GM21528 (cell line): ENCODE data around the gene SEMA3C.

ENCODE experiments used
- ATAC-seq: cut with Tn5 transposase; IDR thresholded peaks from one replicate; pipeline ENCODE4 v1.9.1; 2021; ENCODE audit warnings: mild to moderate bottlenecking, moderate library complexity; ENCODE audit not compliant: unreplicated experiment, low FRiP score

SEMA3C gene

DNA sequence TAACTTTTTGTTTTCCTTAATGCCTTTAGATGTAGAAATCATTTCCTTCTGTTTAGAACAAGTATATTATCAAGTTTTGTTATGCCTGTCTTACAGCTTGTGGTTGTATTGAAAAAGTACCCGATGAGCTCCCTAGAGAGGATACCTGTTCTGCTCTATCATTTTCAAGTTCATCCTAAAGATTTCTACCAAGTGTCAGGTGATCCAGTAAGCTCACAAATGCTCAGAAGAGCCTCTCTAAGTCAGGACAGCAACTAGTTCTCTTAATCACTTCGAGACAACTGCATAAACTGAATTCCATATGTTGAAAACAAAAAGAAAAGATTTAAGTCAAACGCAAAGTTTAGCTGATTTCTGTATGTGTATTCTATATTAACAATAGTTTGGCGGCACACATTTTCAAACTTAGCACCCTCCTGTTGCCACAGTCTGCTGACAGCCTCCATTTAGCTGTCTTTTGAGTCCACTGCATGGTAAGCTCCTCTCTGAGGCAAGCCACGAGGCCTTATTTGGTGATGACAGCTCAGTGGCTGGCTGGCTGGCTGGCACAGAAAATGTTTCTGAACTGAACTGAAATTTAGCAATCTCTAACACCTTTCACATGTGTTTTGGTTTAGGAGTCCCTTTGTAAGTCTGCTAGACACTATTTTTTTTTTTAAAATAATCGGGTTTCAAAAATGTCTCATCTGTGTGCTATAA, 59.4 kb downstream of the SEMA3C start:
- no peak for ATAC-seq

DNA sequence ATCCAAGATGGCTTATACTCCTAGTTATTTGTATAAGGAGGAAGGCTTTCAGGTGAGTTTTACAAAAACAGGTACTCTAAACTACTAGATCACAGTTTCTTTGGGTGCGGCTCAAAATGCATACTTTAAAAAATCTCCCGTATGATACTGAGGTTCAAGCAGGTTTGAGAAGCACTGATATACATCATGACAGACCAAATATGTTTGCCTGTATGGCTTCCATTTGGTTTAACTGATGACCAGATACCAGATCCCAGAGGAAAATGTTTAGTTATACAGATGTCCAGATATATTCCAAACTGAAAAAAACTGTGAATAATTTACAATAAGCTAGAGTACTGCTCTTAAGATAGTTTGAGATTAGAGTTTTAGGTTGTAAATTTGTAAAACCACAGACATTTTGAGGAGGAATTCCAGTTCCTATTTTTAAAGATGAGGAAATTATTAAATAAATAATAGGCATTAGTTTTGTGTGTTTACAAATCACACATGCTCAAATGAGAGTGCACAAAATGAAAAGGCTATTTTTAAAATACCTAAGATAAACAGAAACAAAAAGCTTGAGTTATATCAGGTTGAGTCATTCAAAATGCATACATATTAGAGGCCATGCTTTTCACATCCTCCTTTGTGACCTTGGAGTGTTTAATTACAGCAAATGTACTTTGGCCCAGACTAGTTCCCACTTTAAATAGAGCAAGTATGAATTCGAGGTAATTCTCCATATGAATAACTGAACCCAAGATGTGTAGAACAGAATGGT, 60.5 kb downstream of the SEMA3C start:
- no peak for ATAC-seq

DNA sequence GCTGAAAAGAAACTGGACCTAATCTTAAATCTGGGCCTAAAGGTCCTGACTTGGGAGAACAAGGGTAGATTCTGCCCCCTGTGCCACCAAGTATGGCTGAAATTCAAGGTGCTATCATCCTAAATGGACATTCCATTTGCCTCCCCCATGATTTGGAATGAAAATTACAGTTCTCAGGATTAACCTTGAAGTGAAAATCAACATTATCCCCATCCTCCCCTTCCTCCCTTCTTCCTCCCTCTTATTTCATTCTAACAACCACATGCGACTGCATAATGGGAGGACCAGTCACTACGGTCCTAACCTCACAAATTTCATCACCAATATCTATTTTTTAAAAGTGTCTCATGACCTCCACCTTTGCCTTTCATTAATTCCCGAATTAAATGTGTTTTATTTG, 62.1 kb downstream of the SEMA3C start:
- ATAC-seq = no peak

DNA sequence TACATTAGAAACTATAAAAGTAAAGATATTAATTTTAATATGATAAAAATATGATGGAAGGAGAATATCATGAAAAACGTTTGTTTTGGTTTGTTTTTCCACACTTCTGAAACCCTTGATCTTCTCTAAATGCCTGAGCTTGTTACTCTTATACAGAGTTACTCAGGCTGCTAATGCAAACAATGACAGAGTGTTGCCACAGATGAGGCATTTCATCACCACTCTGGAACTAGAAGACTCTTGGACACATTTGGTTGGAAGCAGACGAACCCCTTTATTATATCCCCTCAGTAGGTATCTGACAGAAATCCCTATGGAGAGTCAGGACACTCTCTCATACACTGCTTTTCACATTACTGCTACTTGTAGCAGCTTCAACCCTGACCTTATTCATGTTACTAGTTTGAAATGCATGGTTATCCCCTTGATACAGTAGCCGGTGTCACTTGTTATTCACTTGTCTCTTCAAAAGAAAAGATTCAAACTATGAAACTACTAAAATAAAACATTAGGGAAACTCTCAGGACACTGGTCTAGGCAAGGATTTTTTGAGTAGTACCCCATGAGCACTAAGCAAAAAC, 66.9 kb downstream of the SEMA3C start:
- no peak for ATAC-seq

DNA sequence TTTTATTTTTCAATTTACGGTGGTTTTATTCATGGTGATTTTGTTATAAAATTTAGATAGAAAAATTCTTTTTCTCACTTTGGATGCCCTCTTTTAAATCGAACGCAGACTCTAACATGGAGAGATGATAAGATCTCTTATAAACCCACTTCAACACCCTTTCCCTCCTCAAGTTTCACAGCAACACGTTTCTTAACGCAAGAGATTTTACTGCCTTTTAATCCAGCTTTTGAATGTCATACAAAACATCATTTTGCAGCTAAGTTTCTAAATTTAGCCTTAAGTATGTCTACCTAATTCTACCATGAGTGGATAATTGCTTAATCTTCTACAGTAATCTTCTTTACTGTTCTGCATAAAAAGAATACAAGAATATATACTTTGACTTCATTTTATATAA, 70.0 kb downstream of the SEMA3C start:
- no peak for ATAC-seq

DNA sequence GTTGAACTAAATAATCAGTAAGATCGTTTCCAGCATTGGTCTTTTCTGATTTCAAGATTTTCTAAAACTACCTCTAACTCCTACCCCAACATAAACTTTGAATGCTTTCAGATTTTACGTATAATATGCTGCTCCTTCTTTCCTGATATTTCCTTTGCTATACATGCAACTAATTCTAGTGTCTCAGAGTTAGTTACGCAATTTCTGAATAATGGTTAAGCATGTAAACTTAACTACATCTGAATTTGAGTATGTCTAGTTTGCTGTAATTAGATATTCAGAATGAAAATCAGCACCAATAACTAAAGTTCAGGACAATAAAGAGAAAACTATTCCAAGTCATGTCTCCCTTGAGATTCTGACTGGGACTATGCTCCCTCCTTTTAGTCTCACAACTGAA, 71.0 kb downstream of the SEMA3C start:
- no peak for ATAC-seq

DNA sequence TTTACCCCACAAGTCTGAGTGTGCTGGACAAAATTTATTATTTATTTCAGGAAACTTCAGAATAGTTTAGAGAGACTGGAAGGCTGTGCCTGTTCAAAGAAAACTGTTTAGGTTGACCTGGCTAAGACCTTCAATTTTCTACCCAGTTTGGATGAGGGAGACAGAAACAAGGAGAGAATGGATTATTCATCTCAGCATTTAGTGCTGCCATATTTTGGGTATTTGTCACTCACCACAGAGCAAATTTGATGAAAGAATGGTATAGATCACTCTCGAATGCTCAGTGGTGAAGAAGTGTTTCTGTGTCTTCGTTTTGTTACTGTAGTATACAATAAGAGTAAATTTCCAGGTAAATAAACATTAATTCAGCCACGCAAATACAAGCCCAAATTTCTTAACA, 71.8 kb downstream of the SEMA3C start:
- ATAC-seq = no peak

DNA sequence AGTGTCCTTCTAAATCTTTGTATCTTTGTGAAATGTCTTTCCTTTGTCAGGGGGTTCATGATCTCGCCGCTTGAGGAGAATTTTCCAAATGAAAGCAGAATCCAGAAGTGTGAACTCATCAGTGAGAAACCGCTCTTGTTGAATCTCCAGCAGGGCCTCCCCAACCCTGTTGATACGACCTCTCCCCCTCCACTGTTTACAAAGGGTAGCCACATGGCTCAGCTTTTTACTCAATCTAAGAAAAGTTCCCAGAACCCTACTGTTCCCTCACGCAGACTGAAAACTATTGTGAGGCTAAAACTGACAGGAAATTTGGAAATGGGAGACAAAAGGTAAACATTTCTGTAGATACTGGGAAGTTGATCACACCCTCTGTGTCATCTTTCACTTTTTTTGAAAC, 73.9 kb downstream of the SEMA3C start:
- no peak for ATAC-seq

DNA sequence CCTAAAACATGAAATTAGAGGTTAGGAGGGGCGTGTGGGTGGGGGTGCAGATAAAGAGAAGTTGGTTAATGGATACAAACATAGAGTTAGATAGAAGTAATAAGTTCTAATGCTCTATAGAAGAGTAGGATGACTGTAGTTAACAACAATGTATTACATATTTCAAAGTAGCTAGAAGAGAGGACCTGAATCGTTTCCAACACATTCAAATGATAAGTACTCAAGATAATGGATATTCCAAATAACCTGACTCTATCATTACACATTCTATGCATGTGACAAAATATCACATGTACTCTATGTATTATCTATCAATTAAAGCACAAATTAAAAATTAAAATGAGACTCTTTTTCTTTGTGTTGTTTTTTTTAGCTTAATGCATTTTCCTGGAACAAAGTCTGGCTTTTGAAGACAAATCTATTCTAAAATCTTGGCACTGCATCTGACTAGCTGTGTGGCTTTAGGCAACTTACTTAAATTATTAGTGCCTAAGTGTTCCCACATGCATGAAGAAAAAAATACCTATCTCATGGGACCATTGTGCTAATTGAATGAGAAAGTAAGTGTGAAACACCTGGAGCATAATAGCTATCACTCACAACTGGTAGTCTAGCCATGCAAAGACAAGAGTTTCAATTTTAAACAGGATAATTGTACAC, 75.7 kb downstream of the SEMA3C start:
- ATAC-seq = no peak

DNA sequence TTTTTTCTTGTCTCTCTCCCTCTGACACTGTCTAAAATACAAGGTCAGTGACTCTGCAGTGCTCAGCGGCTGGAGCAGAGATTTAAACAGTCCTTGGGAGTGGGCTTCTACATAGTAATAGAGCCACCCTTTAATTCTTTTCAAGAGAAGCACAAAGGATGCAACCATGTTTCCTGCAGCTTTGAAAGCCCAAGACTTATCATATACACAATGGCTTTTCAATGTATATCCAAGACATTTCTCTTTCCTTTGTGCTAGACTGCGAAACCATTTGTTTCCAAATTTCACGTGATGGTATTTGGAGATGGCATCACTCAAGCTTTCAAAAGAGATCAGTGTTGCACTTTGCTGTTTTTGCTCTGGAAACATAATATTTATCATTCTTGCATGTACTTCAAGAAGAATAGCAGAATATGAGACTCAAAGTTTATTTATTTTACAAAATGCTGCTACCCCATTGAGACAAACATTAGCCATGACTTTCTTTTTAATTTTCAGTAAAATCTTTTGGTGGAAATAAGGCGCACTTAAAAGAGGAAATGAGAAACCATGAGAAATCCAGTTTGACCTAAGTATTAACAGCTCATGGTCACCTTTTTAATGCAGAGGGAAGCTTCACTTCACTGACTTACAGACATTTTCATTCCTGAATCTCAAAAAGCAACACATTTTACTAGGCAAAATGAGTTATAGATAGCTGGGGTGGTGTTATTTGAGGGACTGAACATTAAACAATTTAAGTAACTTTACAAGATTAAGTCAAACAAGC, 76.6 kb downstream of the SEMA3C start:
- no peak for ATAC-seq

DNA sequence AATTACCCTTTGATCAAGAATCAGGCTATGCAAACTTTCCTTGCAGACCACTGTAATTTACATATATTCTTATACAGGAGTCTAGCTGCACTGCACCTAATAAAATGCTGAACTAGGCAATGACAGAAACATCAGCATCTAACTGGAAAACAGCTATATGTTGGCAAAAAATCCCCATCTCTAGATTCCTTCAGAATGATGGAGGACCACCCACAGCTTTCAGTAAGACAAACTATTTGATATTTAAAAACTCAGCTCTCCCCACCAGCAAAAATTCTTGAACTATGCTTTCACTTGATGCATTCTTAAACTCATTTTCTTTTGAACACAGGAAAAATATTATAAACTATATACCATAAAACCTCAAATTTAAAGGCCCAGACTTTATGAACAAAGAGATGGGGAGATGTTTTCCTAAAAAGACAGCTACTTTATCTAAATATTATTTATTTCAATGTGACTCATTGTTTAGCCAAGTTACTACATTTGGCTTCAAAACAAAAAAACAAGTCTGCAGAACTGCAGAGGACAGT, 77.4 kb downstream of the SEMA3C start:
- no peak for ATAC-seq

DNA sequence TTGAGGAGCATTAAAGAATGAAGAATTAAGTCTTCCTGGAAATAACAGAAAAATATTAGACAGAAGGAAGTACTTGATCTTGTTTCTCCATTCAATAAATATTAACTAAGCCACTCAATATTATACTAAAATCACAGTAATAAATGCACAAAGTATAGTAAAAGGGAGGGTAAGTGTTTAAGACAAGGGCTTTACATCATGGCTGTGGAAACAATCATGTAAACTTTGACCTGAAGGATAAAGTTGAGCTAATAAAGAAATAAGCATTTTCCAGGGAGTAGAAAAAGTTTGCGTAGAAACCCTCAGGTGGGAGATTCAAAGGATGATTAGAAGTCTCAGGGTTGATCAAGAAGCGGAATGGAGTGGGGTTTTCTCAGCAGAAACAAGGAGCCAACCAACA, 78.2 kb downstream of the SEMA3C start:
- ATAC-seq = no peak

DNA sequence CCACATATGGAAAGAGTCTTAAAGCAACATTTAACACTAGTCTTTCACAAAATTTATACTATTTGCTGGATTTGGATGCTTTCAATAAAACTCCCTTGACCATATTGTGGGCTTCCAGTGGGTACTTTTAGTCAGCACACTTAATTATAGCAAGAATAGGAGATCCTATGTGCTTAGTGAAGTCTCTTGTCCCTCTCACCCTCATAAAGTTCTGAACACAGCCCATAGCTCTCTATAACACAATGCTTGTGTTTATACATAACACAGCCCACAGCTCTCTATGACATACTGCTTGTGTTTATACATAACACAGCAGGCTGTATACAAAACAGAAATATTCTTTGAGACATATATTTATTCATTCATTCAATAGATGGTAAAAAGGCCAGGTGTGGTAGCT, 79.0 kb downstream of the SEMA3C start:
- ATAC-seq = no peak

DNA sequence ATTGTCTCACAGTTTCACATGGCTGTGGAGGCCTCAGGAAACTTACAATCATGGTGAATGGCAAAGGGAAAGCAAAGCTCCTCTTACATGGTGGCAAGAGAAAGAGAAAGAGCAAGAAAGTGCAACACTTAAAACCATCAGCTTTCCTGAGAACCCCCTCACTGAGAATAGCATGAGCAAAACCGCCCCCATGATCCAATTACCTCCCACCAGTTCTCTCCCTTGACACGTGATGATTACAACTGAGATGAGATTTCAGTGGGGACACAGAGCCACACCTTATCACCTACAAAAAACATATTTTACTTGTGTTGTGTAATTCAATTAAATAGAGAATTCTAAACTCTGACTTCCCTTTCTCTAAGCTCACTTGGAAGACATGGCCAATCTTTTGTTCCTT, 80.2 kb downstream of the SEMA3C start:
- no peak for ATAC-seq

DNA sequence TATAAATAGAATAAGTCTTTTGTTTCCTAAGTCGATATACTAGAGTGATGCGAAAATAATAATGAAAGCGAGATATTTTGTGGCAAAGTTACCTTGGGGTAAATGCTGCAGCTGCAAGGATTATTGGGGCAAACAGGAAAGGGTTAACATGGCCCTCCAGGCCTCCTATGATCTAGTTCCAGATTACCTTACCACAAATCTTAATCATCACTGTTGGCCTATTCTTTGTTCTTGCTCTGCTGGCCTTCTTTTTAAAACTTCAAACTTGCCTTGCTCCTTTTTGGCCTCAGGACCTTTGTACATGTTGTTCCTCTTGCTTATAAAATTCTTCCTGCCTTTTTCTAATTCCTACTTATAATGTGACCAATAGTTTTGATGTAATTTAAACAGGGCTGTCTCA, 81.5 kb downstream of the SEMA3C start:
- no peak for ATAC-seq

DNA sequence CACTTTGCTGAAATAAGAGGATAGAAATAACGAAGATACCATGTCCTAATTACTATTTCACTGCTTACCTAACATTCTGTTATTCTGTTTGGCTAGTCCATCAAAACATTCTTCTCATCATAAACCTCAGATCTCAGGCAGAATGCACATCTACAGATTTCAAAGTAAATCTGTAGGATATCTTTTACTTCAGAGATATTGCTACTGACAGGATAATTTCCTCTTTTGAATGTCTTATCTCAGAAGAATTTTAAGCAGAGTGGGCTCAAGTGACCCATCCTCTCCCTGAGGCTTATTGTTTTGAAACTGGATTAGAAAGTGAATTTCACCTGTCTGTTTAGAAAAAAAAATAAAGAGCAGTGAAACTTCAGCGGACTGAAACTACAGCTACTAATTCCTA, 83.6 kb downstream of the SEMA3C start:
- ATAC-seq = no peak

DNA sequence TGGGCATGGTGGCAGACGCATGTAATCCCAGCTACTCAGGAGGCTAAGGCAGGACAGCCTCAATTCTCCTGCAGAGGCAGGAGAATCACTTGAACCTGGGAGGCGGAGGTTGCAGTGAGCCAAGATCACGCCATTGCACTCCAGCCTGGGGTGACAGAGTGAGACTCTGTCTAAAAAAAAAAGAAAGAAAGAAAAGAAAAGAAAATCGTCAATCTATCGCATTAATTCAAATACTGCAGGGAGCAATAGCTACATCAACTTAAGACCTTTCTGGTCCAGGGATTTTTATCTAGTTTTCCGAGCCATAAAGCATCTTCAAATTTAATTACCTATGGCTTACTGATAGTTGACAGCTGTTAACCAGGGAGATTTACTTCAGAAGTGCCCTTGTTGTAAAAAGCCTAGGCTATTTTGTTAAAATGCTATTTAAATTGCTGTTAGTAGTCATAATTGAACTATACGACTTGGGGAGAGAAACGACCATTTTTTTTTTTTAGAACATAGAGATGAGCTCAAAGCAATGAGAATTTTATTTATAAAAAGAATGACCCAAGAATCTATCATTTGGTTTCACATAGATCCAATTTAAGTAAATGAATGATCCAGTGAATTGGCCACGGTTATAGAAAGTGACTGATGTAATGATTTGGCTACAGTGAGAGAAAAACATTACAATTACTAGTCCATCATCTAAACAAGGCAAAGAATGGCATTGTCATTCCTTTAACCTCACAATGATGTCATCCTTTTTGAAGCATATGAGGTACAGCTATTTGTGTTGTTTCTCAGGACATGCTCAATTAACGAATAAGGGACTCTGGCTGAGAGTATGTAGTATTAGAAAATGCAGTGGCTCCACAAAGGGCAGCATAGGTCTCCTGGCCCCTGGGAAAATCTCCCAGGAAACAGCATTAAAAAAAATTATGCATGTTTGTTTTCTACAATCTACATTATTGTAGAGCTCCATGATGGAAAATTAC, 85.3 kb downstream of the SEMA3C start:
- ATAC-seq = no peak

DNA sequence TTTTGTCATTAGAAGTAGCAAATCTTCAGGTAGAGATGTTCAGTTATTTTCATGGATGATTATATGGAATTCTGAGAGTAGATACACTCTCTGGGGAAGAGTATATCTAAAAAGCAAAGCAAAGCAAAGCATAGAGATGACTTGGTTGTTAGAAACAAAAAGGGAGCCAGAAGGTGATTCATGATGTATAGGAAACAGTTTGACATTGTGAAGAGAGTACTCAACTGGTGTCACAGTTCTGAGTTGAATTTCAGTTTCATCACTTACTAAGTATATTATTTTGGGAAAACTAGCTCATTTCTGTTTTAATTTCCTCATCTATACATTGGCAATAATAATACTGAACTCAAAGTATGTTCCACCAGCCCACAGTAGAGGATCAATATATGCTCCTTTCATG, 86.8 kb downstream of the SEMA3C start:
- ATAC-seq = no peak

DNA sequence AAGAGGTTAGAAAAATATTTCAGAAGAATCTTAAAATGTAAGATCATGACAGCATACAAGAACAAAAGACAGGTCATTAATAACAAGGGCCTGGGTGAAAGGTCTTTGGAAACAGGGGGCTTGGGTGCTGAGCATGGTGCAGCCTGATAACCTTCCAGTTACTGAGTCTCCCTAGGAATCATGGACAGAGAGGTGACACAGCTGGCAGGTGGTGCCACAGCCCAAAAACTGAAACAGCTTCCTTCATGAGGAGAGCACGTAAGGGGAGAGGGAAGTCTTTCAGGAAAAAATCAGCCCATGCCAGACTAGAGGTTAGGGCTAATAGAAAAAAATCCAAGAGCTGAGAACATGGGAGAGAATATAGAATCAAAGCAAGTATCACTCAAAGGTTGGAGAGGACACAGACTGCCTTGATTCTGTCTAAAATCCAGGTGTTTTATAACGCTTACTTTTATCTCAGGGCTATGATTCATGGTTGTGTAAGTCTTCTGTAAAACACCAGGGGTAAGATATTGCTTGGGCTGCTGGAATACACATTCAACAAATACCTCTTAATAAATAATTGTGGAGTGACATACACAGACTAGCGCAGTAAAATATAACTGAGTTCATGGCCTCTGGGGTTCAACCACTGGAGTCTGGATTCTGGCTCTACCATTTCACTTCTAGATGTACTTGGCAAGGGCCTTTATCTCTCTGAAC, 88.1 kb downstream of the SEMA3C start:
- ATAC-seq = no peak
